K562 (cell line): Measurements from ENCODE around the gene GLI3. TPM values are rescaled to one million over a fixed set of nuclear protein-coding genes. Genes with fewer than 3 reads are reported as not detected.

Experiments used
- ATAC-seq: fragments of 200-7000 bp; cut with Tn5 transposase; 3 replicates; pipeline ENCODE4 v1.9.1; 2020; ENCODE audit warnings: moderate library complexity
- BruUV-seq: library from RNA; stranded (reverse); fragments of 400-500 nt; replicated peaks from 2 replicates; lab custom pipeline; 2021; lab: Mats Ljungman, UMichigan
- CTCF ChIA-PET: fragments of 300-600 bp; formaldehyde crosslinking; extraction: SDS; loops from one replicate; lab custom pipeline; 2021; ENCODE audit warnings: low intra/inter-chr PET ratio; lab: Yijun Ruan, JAX
- POLR2A ChIA-PET: fragments of 300-600, 350-650 bp; sonication (Branson Sonifier 250); formaldehyde crosslinking; extraction: SDS; loops from one replicate; lab custom pipeline; 2021; ENCODE audit warnings: antibody characterized with exemption, inconsistent platforms; lab: Yijun Ruan, JAX
- DNase-seq, 4 experiments: peaks; one replicate each; pipeline versions ENCODE4 v3.0.0 to v3.0.0-alpha.2; 2011 to 2018; ENCODE audit warnings: low spot score in 3 of 4, mixed read lengths in 3 of 4; ENCODE audit errors: extremely low read depth in 1 of 4
- FAIRE-seq: peaks from 2 replicates; lab custom pipeline; 2011; peaks lifted over from hg19 to GRCh38; lab: Jason Lieb, UNC
- H2AFZ ChIP-seq: 2 replicates; pipeline ENCODE4 v1.6.0; 2011; ENCODE audit warnings: low read depth, low read length, control low read depth, inconsistent platforms
- H3K27ac ChIP-seq: fragments of 200-600 bp; 3 replicates; pipeline ENCODE4 v1.8.0; 2011; ENCODE audit warnings: low read depth, mild to moderate bottlenecking, control low read depth, inconsistent platforms, low read length, moderate library complexity, mixed read lengths; ENCODE audit errors: extremely low read depth
- H3K27me3 ChIP-seq, 2 experiments: fragments of 300-600 bp in 1 of 2; 2 replicates in 1 of 2; 3 replicates in 1 of 2; pipeline versions ENCODE4 v1.6.0 to v1.8.0; 2011; ENCODE audit warnings: inconsistent platforms in 2 of 2, low read length in 2 of 2, mild to moderate bottlenecking in 1 of 2, mixed read lengths in 1 of 2, moderate library complexity in 1 of 2; ENCODE audit not compliant: control insufficient read depth in 2 of 2, insufficient read depth in 2 of 2
- H3K36me3 ChIP-seq: fragments of 300-600 bp; 3 replicates; pipeline ENCODE4 v1.8.0; 2011; ENCODE audit warnings: mild to moderate bottlenecking, low read length, inconsistent platforms; ENCODE audit not compliant: control insufficient read depth, insufficient read depth
- H3K4me1 ChIP-seq, 2 experiments: fragments of 200-600 bp in 1 of 2; replicated peaks in 1 of 2; 2 replicates in 1 of 2; 3 replicates in 1 of 2; pipeline versions ENCODE4 v1.5.1 to v1.8.0; 2011; ENCODE audit warnings: inconsistent platforms in 2 of 2, low read length in 2 of 2, mild to moderate bottlenecking in 1 of 2, mixed read lengths in 1 of 2, moderate library complexity in 1 of 2; ENCODE audit not compliant: control insufficient read depth in 2 of 2, insufficient read depth in 2 of 2
- H3K4me2 ChIP-seq: 2 replicates; pipeline ENCODE4 v1.6.1; 2011; ENCODE audit warnings: low read length, control low read depth, inconsistent platforms, mixed read lengths; ENCODE audit not compliant: insufficient read depth
- H3K4me3 ChIP-seq: fragments of 200-600 bp; sonication (generic), shearing (Covaris generic); 2 replicates; pipeline ENCODE4 v1.5.1; 2016; ENCODE audit warnings: control low read depth, inconsistent platforms
- H3K79me2 ChIP-seq: fragments of 200-600 bp; 3 replicates; pipeline ENCODE4 v1.8.0; 2011; ENCODE audit warnings: low read length, inconsistent platforms; ENCODE audit not compliant: control insufficient read depth, insufficient read depth
- H3K9ac ChIP-seq, 2 experiments: 2 replicates each; pipeline versions ENCODE4 v1.6.0 to v1.6.1; 2011; ENCODE audit warnings: low read depth in 2 of 2, low read length in 2 of 2, control low read depth in 1 of 2, inconsistent platforms in 1 of 2, mild to moderate bottlenecking in 1 of 2, mixed read lengths in 1 of 2; ENCODE audit not compliant: insufficient read depth in 1 of 2
- H3K9me1 ChIP-seq: one replicate; pipeline ENCODE4 v1.6.0; 2011; ENCODE audit warnings: inconsistent platforms, mild to moderate bottlenecking, low read length, moderate library complexity; ENCODE audit not compliant: control insufficient read depth, insufficient read depth
- H3K9me3 ChIP-seq: replicated peaks from 2 replicates; pipeline ENCODE4 v1.5.1; 2011; ENCODE audit warnings: low read depth, low read length, inconsistent platforms; ENCODE audit not compliant: control insufficient read depth, insufficient read depth
- H4K20me1 ChIP-seq: replicated peaks from 2 replicates; pipeline ENCODE4 v1.6.1; 2011; ENCODE audit warnings: low read length, inconsistent platforms, mixed read lengths; ENCODE audit not compliant: control insufficient read depth, insufficient read depth
- CEBPB ChIP-seq: fragments of 450-650 bp; IDR thresholded peaks from 2 replicates; pipeline ENCODE4 v1.6.1; 2016; ENCODE audit warnings: missing genetic modification characterization, missing compliant biosample characterization
- DNMT1 ChIP-seq: fragments of 450-650 bp; IDR thresholded peaks from 2 replicates; pipeline ENCODE4 v1.6.1; 2016; ENCODE audit warnings: antibody characterized with exemption, mild to moderate bottlenecking
- HNRNPLL ChIP-seq: fragments of 200-400 bp; formaldehyde crosslinking; IDR thresholded peaks from 2 replicates; pipeline ENCODE4 v1.6.1; 2017; ENCODE audit warnings: low read length, low read depth, mild to moderate bottlenecking; ENCODE audit not compliant: poor library complexity, severe bottlenecking
- PCBP2 ChIP-seq: fragments of 200-400 bp; formaldehyde crosslinking; IDR thresholded peaks from 2 replicates; pipeline ENCODE4 v1.6.1; 2018; ENCODE audit warnings: low read length, low read depth, mild to moderate bottlenecking, moderate library complexity; ENCODE audit not compliant: poor library complexity, severe bottlenecking
- in situ Hi-C: fragments of 300-500 bp; cut with MboI; formaldehyde crosslinking; loops from 4 replicates; pipeline ENCODE4 v1.15.0; 2018; ENCODE audit warnings: inconsistent platforms, mixed read lengths
- intact Hi-C: fragments of 100-400 bp; cut with micrococcal nuclease; formaldehyde crosslinking; loops from 2 replicates; pipeline ENCODE4 v1.14.2; 2022
- polyA plus RNA-seq, 8 experiments: library from polyadenylated mRNA; depleted of rRNA in 4 of 8; stranded (reverse) in 5 of 8; unstranded in 3 of 8; fragments of >200 nt; fragmentation: Nextera tagmentation in 2 of 8; fragmentation: Illumina TruSeq in 1 of 8; extraction: Ambion mirVana in 2 of 8; extraction: Trizol in 1 of 8; gene quantifications; 2 replicates each; pipeline versions ENCODE4 v1.2.1 to v1.2.3, GENCODE V29; 2011 to 2014; ENCODE audit warnings: inconsistent platforms in 1 of 8, missing spikeins in 1 of 8
- total RNA-seq, 7 experiments: library from RNA; depleted of rRNA in 6 of 7; stranded (reverse); fragments of >200 nt in 6 of 7; fragmentation: Illumina TruSeq in 2 of 7; extraction: Trizol in 2 of 7; gene quantifications; 2 replicates each; pipeline versions ENCODE4 v1.2.1 to v1.2.3, GENCODE V29; 2011 to 2021; ENCODE audit warnings: low replicate concordance in 1 of 7
- TF ChIP-seq, protein P1 (sequence below): fragments of 250-450 bp; sonication (Bioruptor Pico); IDR thresholded peaks from 2 replicates; pipeline ENCODE4 v1.5.0; 2021

The GLI3 gene
- total and polyA plus RNA-seq, 9 of the 15 experiments (the other 6 are each of a cell fraction or from before 2014, with no cell fraction given): 0.01 to 0.18 (median 0.07) TPM; not detected in 6

DNA sequence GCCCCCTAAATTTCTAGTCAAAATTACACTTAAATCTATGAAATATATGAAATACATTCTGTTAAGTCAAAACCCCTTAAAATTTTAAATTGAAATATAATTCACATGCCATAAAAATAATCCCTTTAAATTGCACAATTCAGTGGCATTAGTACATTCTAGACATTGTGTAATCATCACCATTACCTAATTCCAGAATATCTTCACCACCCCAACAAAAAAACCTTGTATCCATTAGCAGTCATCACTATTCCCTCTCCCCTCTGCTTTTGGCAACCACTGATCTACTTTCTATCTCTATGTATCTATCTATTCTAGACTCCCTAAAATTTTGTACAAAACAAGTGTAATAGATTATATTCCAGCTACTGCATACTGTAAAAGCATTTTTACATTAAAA lies 261.2 kb downstream of the GLI3 start:
- no peaks in the 10 kb centered on the region for H3K9me3 ChIP-seq
- H3K9ac ChIP-seq: no peak overlapping the region
- H2AFZ ChIP-seq: no peak overlapping the region
- ChIA-PET POLR2A (no interaction called here), CTCF (no interaction called here)
- DNase-seq: no peak
- BruUV-seq: no TSS peak
- no peaks in the 10 kb centered on the region for H3K79me2 ChIP-seq
- no peaks in the 10 kb centered on the region for H3K4me1 ChIP-seq
- no peak overlapping the region for H3K4me2 ChIP-seq
- H4K20me1 ChIP-seq: no peaks in the 10 kb centered on the region; the same call in 1 of the 2 replicates
- no peak for FAIRE-seq
- H3K4me3 ChIP-seq: no peak overlapping the region
- ATAC-seq: no peak
- TF ChIP-seq, protein P1, sequence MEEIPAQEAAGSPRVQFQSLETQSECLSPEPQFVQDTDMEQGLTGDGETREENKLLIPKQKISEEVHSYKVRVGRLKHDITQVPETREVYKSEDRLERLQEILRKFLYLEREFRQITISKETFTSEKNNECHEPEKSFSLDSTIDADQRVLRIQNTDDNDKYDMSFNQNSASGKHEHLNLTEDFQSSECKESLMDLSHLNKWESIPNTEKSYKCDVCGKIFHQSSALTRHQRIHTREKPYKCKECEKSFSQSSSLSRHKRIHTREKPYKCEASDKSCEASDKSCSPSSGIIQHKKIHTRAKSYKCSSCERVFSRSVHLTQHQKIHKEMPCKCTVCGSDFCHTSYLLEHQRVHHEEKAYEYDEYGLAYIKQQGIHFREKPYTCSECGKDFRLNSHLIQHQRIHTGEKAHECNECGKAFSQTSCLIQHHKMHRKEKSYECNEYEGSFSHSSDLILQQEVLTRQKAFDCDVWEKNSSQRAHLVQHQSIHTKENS (CRISPR knock-in tag): no peak
- no peak for TF ChIP-seq DNMT1
- TF ChIP-seq PCBP2: no peak
- TF ChIP-seq HNRNPLL: no peak
- peak; percentile 12; the same call in 1 of the 2 replicates for TF ChIP-seq CEBPB (tag)
- in situ Hi-C loops: no loop called here
- H3K27me3 ChIP-seq: peaks cover 0 to 5% of the 10 kb centered on the region in 2 experiments; a peak in 2 of 5 replicates
- intact Hi-C loops: no loop called here
- H3K9me1 ChIP-seq: peaks cover 4% of the 10 kb centered on the region
- H3K36me3 ChIP-seq: no peaks in the 10 kb centered on the region
- H3K27ac ChIP-seq: no peak overlapping the region
